Measurements from ENCODE around the gene ALG8. TPM values are rescaled to one million over a fixed set of nuclear protein-coding genes. Genes with fewer than 3 reads are reported as not detected.

The ALG8 gene
- total and polyA plus RNA-seq, 12 donors = 9.6 to 69.1 (median 16.8) TPM

DNA sequence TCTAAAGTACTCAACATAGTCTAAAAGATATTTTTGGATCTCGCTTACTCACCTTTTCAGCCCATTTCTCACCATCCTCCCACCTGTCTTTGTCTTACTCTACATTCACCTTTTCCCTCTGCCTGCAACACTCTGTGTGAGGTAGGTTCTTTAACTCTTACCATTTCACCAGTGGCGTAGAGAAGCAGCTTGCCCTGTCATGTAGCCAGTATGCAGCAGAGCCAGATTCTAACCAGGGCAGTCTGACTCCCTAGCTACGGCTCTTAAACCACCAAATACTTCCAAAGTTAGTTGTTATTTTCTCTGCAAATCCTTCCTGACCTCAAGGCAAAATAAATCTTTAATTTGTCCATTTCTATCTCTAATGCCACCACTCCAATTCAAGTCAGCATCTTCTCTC, 7.5 kb downstream of the ALG8 start:
- WGBS, 2 donors = 60 to 61% methylated on average over 3 of the region's 3 CpGs
- Histone ChIP-seq H3K27me3 (no peaks in the 10 kb centered on the region), H3K36me3 (peaks cover 0 to 31% (median 0%) of the 10 kb centered on the region in 9 donors), H3K9me3 (no peaks in the 10 kb centered on the region), H3K27ac (no peak overlapping the region), H3K4me3 (no peak overlapping the region), H3K4me1 (peaks cover 0 to 5% (median 0%) of the 10 kb centered on the region in 9 donors)
- TF ChIP-seq, protein P1, sequence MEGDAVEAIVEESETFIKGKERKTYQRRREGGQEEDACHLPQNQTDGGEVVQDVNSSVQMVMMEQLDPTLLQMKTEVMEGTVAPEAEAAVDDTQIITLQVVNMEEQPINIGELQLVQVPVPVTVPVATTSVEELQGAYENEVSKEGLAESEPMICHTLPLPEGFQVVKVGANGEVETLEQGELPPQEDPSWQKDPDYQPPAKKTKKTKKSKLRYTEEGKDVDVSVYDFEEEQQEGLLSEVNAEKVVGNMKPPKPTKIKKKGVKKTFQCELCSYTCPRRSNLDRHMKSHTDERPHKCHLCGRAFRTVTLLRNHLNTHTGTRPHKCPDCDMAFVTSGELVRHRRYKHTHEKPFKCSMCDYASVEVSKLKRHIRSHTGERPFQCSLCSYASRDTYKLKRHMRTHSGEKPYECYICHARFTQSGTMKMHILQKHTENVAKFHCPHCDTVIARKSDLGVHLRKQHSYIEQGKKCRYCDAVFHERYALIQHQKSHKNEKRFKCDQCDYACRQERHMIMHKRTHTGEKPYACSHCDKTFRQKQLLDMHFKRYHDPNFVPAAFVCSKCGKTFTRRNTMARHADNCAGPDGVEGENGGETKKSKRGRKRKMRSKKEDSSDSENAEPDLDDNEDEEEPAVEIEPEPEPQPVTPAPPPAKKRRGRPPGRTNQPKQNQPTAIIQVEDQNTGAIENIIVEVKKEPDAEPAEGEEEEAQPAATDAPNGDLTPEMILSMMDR (IDR thresholded peaks at IDR 0.05) = no peak
- DNase-seq = no peak
- intact Hi-C loops (cut with DNase I) = loop anchor here in 2 of 10 donors (10.0 kb wide), 1 partner anchor 293 kb away; no protein-coding TSS in a partner anchor
- no peak for ATAC-seq

DNA sequence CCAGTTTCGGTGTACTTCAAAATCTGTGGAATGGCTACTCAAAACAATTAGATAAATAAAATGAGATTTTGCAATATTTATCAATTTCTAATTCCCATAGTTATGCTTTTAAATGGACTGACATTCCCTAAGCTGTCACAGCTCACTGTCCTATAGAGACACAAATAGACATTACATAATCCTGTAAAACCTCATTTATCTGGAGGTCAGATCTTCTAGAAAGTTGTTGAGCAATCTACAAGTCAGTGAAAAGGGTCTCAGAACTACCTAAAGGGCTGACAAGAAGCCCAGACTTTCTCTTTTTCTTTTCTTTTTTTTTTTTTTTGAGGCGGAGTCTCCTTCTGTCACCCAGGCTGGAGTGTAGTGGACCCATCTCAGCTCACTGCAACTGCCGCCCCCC, 12.0 kb downstream of the ALG8 start:
- intact Hi-C loops (cut with DNase I) = no loop called here
- DNase-seq = no peak
- TF ChIP-seq, protein P1 (IDR thresholded peaks at IDR 0.05) = no peak
- H3K27ac ChIP-seq = no peak overlapping the region
- H3K36me3 ChIP-seq = peaks cover 0 to 29% (median 0%) of the 10 kb centered on the region in 9 donors
- ATAC-seq = no peak
- no peaks in the 10 kb centered on the region for H3K27me3 ChIP-seq
- 90 to 95% methylated on average over 3 of the region's 3 CpGs for WGBS, 2 donors
- no peaks in the 10 kb centered on the region for H3K9me3 ChIP-seq
- H3K4me1 ChIP-seq = peaks cover 0 to 3% (median 0%) of the 10 kb centered on the region in 9 donors
- no peak overlapping the region for H3K4me3 ChIP-seq

DNA sequence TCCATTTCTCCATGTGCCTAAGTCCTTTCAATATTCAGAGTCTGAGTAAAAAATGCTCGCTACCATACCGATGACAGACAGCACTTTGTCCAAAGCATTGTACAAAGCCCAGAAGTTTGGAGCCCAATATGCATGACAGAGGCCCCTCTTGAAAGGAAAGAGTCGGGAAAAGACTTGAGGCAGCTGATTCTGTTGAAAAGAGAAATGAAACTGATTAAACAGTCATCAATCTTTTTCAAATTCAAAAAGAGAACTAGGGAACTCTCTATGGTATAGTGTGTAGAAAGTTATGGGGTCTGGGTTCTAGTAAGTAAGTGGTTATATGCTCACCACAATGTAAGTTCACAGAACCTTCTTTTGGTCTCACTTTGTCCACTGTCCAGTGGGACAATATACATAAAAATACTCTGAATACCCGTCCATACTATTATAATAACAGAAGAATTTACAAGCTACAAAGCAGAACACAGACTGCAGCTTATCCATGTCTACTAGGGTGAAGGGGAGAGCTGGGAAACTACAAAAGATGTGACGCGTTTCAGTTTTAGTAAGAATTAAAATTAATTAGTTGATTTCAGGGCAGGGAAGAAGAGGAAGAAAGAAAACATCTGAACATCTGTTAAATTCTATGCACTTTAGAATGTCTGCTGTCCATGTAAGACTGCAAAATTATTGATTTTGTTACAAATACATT, 26.7 kb downstream of the ALG8 start:
- H3K4me1 ChIP-seq = no peaks in the 10 kb centered on the region
- TF ChIP-seq, protein P1 (IDR thresholded peaks at IDR 0.05) = no peak
- ATAC-seq = no peak
- no peaks in the 10 kb centered on the region for H3K9me3 ChIP-seq
- intact Hi-C loops (cut with DNase I) = no loop called here
- DNase-seq = no peak
- H3K27me3 ChIP-seq = no peaks in the 10 kb centered on the region
- 86 to 94% methylated on average over 6 of the region's 6 CpGs for WGBS, 2 donors
- H3K27ac ChIP-seq = no peak overlapping the region
- no peak overlapping the region for H3K4me3 ChIP-seq
- peaks cover 0 to 89% (median 0%) of the 10 kb centered on the region in 9 donors for H3K36me3 ChIP-seq

DNA sequence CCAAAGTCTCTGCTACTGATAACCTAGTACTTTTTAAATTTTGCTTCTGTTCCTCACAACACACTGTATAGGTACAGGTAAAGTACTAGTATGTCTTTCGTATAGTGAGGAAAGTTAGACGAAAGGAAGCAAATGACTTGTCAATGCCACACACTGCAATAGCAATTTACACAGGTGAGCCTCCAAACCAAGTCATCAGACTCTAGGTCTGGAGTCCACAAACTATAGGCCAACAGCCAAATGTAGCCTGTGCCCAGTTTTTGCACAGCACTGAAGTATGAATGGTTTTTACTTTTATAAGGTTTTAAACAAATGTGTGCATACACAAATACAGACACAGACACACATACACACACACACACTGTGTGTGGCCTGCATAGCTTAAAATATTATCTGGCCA, 28.1 kb downstream of the ALG8 start:
- ATAC-seq (no peak), DNase-seq (no peak)
- H3K36me3 ChIP-seq = peaks cover 0 to 86% (median 3%) of the 10 kb centered on the region in 9 donors
- no peak overlapping the region for H3K4me3 ChIP-seq
- TF ChIP-seq, protein P1 (IDR thresholded peaks at IDR 0.05) = no peak
- no peaks in the 10 kb centered on the region for H3K9me3 ChIP-seq
- intact Hi-C loops (cut with DNase I) = no loop called here
- H3K27ac ChIP-seq = no peak overlapping the region
- WGBS, 2 donors = 91 to 100% methylated on average over 2 of the region's 2 CpGs
- no peaks in the 10 kb centered on the region for H3K4me1 ChIP-seq
- no peaks in the 10 kb centered on the region for H3K27me3 ChIP-seq
